HEK293T (cell line): ENCODE measurements around the gene SLC35A3.

Experiments used
- CTCF ChIA-PET: fragments of 350-600 bp; formaldehyde crosslinking; extraction: SDS; loops from one replicate; lab custom pipeline; 2021; ENCODE audit warnings: antibody characterized with exemption, inconsistent platforms; lab: Yijun Ruan, JAX
- POLR2A ChIA-PET: fragments of 350-600 bp; formaldehyde crosslinking; extraction: SDS; loops from one replicate; lab custom pipeline; 2020; ENCODE audit warnings: antibody characterized with exemption, inconsistent platforms; lab: Yijun Ruan, JAX
- DNase-seq: peaks from one replicate; pipeline ENCODE4 v3.0.0; 2012; ENCODE audit warnings: mixed read lengths; ENCODE audit errors: extremely low spot score
- ARNT ChIP-seq: fragments of 450-650 bp; IDR thresholded peaks from 2 replicates; pipeline ENCODE4 v1.6.1; 2017; ENCODE audit warnings: mild to moderate bottlenecking
- BHLHE40 ChIP-seq: fragments of 450-650 bp; IDR thresholded peaks from 2 replicates; pipeline ENCODE4 v1.6.1; 2016; ENCODE audit warnings: mild to moderate bottlenecking, moderate library complexity, borderline replicate concordance
- CTBP1 ChIP-seq: fragments of 450-650 bp; IDR thresholded peaks from 2 replicates; pipeline ENCODE4 v1.6.1; 2016; ENCODE audit warnings: borderline replicate concordance
- ELF4 ChIP-seq: fragments of 450-650 bp; IDR thresholded peaks from 2 replicates; pipeline ENCODE4 v1.6.1; 2017; ENCODE audit warnings: antibody characterized with exemption
- FOXA1 ChIP-seq: fragments of 450-650 bp; IDR thresholded peaks from 2 replicates; pipeline ENCODE4 v1.6.1; 2016; ENCODE audit warnings: mild to moderate bottlenecking
- FOXK2 ChIP-seq: fragments of 450-650 bp; IDR thresholded peaks from 2 replicates; pipeline ENCODE4 v1.6.1; 2016; ENCODE audit warnings: mild to moderate bottlenecking
- FOXM1 ChIP-seq: fragments of 450-650 bp; IDR thresholded peaks from 2 replicates; pipeline ENCODE4 v1.6.1; 2017; ENCODE audit warnings: mild to moderate bottlenecking, borderline replicate concordance
- HDGF ChIP-seq: fragments of 450-650 bp; IDR thresholded peaks from 2 replicates; pipeline ENCODE4 v1.6.1; 2017; ENCODE audit warnings: antibody characterized with exemption, borderline replicate concordance
- L3MBTL2 ChIP-seq: fragments of 450-650 bp; conservative IDR thresholded peaks from 2 replicates; pipeline ENCODE4 v1.6.1; 2016; ENCODE audit warnings: mild to moderate bottlenecking
- LEF1 ChIP-seq: fragments of 450-650 bp; IDR thresholded peaks from 2 replicates; pipeline ENCODE4 v1.6.1; 2017; ENCODE audit warnings: mild to moderate bottlenecking, borderline replicate concordance
- NFRKB ChIP-seq: fragments of 450-650 bp; IDR thresholded peaks from 2 replicates; pipeline ENCODE4 v1.6.1; 2016; ENCODE audit warnings: mild to moderate bottlenecking, moderate library complexity
- SP1 ChIP-seq: fragments of 450-650 bp; IDR thresholded peaks from 2 replicates; pipeline ENCODE4 v1.6.1; 2017
- SUZ12 ChIP-seq: fragments of 450-650 bp; IDR thresholded peaks from 2 replicates; pipeline ENCODE4 v1.6.1; 2016; ENCODE audit warnings: mild to moderate bottlenecking
- TARDBP ChIP-seq: fragments of 450-650 bp; IDR thresholded peaks from 2 replicates; pipeline ENCODE4 v1.6.1; 2016
- ZNF384 ChIP-seq: fragments of 450-650 bp; IDR thresholded peaks from 2 replicates; pipeline ENCODE4 v1.6.1; 2016
- TF ChIP-seq, protein P1 (sequence below): fragments of 450-650 bp; IDR thresholded peaks from 2 replicates; pipeline ENCODE4 v1.6.1; 2016

SLC35A3 gene

DNA sequence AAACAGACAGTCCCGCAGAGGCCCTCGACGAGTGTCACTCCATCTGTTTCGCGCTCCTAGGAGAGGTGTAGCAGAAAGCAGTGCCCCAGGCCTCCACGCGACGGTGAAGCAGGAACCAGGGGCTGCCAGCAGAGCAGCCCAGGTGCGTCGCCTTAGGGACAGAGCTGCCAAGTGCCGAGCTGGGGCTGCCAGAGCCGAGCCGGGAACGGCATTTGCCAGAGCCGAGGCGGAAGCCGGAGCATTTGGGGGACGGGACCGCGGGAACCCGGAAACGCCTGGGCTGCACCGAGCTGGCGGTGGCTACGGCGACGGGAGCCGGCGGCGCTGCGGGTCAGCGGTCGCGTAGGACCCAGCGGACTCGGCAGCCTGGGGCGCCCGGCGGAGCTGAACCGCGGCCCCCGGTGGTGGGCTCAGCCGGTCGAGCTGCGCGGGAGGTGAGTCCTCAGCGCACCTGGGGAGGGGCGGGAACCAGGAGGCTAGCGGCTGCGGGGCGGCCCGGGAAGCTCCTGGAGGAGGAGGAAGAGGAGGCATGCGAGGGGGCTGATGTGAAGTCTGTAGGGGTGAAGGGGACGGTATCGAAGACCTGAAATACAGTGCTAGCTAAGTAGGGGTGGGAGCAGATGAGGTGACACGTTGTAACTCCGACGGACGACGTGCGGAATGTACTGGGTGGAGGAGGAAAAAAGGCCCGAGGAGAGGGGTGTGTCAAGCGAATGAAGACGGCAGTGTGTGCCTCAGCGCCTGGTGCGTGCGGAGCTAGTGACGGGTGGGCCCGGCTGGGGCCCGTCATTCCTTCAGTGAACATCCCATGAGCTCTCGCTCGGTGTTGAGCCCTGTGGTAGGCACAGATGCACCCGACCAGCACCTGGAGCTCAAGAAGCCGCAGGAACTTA lies at the start of gene SLC35A3:
SLC35A3 (plus strand) TSS at position 268 of the 893 bp plus-strand sequence. CDS start 23,559 bp downstream, outside the sequence.
- ChIA-PET CTCF (no interaction called here), POLR2A (interaction anchor here (0.5 to 2.2 kb wide), 27 partner anchors 8 to 464 kb away, joined by 3 to 18 read pairs (median 4); partner anchors contain the start of genes AGL, FRRS1, SASS6 and TRMT13)
- DNase-seq, result peak; percentile 90
- TF ChIP-seq ELF4, result peak; percentile 91
- no peak for TF ChIP-seq ZNF384
- peak; percentile 77 for TF ChIP-seq L3MBTL2
- peak; percentile 81; the same call in 1 of the 2 replicates for TF ChIP-seq CTBP1

DNA sequence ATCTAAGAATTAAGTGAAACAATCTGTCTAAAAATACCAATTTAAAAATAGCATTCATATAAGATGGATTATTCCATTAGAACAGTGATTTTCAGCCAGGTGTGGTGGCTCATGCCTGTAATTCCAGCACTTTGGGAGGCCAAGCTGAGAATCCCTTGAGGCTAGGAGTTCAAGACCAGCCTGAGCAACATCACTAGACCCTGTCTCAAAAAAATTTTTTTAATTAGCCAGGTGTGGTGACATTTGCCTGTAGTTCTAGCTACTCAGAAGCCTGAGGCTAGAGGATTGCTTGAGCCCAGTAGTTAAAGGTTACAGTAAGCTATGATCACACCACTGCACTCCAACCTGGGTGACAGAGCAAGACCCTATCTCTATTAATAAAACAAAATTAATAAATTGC lies 35.0 kb upstream of the SLC35A3 start:
- DNase-seq, result no peak
- ChIA-PET CTCF (no interaction called here), POLR2A (no interaction called here)
- TF ChIP-seq HDGF, result no peak
- TF ChIP-seq, protein P1, sequence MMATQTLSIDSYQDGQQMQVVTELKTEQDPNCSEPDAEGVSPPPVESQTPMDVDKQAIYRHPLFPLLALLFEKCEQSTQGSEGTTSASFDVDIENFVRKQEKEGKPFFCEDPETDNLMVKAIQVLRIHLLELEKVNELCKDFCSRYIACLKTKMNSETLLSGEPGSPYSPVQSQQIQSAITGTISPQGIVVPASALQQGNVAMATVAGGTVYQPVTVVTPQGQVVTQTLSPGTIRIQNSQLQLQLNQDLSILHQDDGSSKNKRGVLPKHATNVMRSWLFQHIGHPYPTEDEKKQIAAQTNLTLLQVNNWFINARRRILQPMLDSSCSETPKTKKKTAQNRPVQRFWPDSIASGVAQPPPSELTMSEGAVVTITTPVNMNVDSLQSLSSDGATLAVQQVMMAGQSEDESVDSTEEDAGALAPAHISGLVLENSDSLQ, result no peak
- TF ChIP-seq ZNF384, result no peak
- no peak for TF ChIP-seq FOXM1
- TF ChIP-seq L3MBTL2, result no peak
- TF ChIP-seq SP1, result no peak
- TF ChIP-seq TARDBP, result no peak
- TF ChIP-seq ELF4, result no peak
- TF ChIP-seq FOXA1, result no peak

DNA sequence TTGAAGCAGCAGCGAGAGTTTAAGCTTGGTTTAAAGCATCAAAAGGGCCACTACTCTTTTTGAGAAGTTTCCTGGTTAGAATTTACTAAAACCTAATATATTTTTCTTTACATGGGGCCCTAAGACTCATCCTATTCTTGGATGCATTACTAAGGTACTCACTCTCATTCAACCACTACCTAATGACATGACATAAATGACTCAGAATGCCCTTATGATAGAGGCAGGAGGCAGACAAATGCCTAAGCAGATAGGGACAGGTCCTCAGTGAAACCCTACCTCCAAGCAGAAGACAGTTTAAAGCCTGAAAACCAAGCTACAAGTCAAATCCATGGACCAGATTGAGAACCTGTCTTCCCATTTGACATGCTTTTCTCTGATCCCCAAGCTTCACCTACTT lies 34.3 kb upstream of the SLC35A3 start:
- ChIA-PET POLR2A (no interaction called here), CTCF (no interaction called here)
- DNase-seq, result no peak
- TF ChIP-seq FOXM1 (no peak), ELF4 (no peak), ARNT (no peak), BHLHE40 (no peak), LEF1 (no peak)

DNA sequence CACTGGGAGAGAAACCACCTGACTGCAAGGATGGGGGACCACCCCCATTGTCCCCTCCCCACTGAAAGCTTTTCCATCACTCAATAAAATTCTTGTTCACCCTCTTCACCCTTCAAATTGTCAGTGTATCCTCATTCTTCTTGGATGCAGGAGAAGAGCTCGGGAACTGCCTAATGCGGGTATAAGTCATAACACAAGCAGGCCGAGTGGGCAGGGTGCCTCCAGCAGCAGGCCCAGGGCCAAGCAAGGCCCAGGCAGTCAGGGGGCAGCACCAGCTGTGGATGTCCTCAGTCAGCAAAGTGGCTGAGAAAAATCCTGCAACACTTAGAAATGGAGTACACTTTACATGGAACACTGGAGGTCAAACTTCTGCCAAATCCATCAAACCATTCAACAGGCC lies 33.7 kb upstream of the SLC35A3 start:
- ChIA-PET POLR2A (no interaction called here), CTCF (no interaction called here)
- TF ChIP-seq SUZ12 (no peak), FOXK2 (no peak), ARNT (no peak), BHLHE40 (no peak), ZNF384 (no peak), FOXM1 (no peak), SP1 (no peak), L3MBTL2 (no peak), CTBP1 (no peak), TARDBP (no peak), NFRKB (no peak), ELF4 (no peak), LEF1 (no peak), HDGF (no peak), FOXA1 (no peak)
- TF ChIP-seq, protein P1, result no peak
- DNase-seq, result no peak

GRCh38 chr1:99942723-99943122 lies 27.1 kb upstream of the SLC35A3 start:
- no peak for DNase-seq
- ChIA-PET POLR2A (interaction anchor here (0.9 kb wide), 1 partner anchor 30 kb away, joined by 3 read pairs; no protein-coding TSS in a partner anchor), CTCF (no interaction called here)
- TF ChIP-seq FOXK2, result no peak
- no peak for TF ChIP-seq ELF4
- TF ChIP-seq FOXA1, result no peak

GRCh38 chr1:99943223-99943794 lies 26.5 kb upstream of the SLC35A3 start:
- no peak for DNase-seq
- CTCF ChIA-PET, result interaction anchor here (0.8 kb wide), 1 partner anchor 14 kb away, joined by 4 read pairs; no protein-coding TSS in a partner anchor
- POLR2A ChIA-PET, result interaction anchor here (0.9 to 1.5 kb wide), 2 partner anchors 27 to 29 kb away, joined by 3 to 6 read pairs; partner anchors contain the start of gene SLC35A3
- TF ChIP-seq ZNF384 (no peak), SP1 (no peak), ELF4 (no peak), BHLHE40 (no peak), CTBP1 (no peak), L3MBTL2 (no peak), ARNT (no peak), FOXA1 (no peak), FOXM1 (no peak), LEF1 (no peak), SUZ12 (no peak), HDGF (no peak), NFRKB (no peak), FOXK2 (no peak), TARDBP (no peak)
- TF ChIP-seq, protein P1, result no peak
